NCI-H1417 treated with DMSO at 0.1 percent for 48 hours (cell line): ENCODE measurements around the gene ITGB5.

Experiments used
- DNase-seq: peaks from one replicate; lab custom pipeline; 2025; lab: John Stamatoyannopoulos, UW

The ITGB5 gene

GRCh38 chr3:124748560-124749198 lies 138.5 kb downstream of the ITGB5 start:
- no peak for DNase-seq

- no peak for DNase-seq
These were observed 139.8 kb downstream of the ITGB5 start for GRCh38 chr3:124747111-124747981.

DNA sequence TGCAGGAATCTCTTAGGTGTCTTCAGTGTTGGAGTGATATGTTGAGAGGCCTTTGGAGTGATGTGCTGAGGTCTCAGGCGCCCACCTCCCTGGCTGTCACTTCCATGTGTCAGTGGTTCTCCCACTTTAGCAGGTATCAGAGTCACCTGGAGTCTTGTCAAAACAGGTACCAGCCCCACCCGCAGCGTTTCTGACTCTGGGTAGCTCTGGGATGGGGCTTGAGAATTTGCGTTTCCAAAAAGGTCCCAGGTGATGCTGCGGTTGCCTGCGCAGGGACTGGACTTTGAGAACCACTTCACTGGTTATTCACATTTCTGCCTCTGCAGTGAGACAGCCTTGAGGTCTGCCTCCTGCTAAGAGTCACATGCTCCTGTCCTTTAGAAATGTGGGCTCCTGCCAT lies 141.4 kb downstream of the ITGB5 start:
- DNase-seq, result no peak

GRCh38 chr3:124741027-124741426 lies 146.1 kb downstream of the ITGB5 start:
- no peak for DNase-seq

- no peak for DNase-seq
These were observed 155.4 kb downstream of the ITGB5 start for GRCh38 chr3:124731760-124732159.

- DNase-seq, result no peak
These were observed 156.2 kb downstream of the ITGB5 start for GRCh38 chr3:124730941-124731297.

- peak; percentile 42 for DNase-seq
These were observed 156.8 kb downstream of the ITGB5 start, which contains the start of gene UMPS for GRCh38 chr3:124730129-124730940. TSS of gene UMPS (plus strand) at chr3:124730452. CDS start at chr3:124730472, 20 bp downstream.

- DNase-seq, result no peak
These were observed 164.6 kb downstream of the ITGB5 start for GRCh38 chr3:124722589-124722988.

DNA sequence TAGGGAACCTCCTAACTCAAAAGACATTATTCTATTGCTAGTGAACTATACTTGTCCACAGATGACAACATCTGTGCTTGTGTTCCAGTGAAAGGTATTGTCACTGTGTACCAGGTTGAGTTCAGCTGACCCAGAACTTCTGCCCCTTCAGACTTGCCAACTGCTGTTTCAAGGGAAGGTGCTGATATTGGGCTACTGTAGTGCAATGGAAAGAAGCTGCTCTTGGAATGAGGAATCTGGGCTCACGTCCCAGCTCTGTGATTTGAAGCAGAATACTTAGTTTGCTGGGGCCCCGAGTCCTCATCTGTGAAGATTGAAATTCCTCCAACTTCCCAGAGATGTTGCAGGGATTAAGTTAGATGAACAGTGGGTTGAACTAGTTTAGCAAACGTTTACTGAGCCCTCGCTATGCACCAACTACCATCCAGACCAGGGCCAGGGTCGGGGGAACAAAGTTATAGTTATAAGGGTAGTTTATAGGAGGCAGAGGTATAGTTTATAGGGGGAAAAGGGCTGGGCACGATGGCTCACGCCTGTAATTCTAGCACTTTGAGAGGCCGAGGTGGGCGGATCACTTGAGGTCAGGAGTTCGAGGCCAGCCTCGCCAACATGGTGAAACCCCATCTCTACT lies 172.8 kb downstream of the ITGB5 start:
- no peak for DNase-seq
